HepG2 (cell line): Measurements from ENCODE around the gene LAMA1. TPM values are rescaled to one million over a fixed set of nuclear protein-coding genes. Genes with fewer than 3 reads are reported as not detected.

ENCODE experiments used
- ATAC-seq: fragments of 200-7000 bp; cut with Tn5 transposase; 3 replicates; pipeline ENCODE4 v1.9.1; 2020; ENCODE audit warnings: mild to moderate bottlenecking, moderate library complexity
- BruUV-seq: library from RNA; stranded (reverse); fragments of 400-500 nt; replicated peaks from 2 replicates; lab custom pipeline; 2021; lab: Mats Ljungman, UMichigan
- CTCF ChIA-PET: fragments of 300-600 bp; formaldehyde crosslinking; extraction: SDS; loops from one replicate; lab custom pipeline; 2021; ENCODE audit warnings: low total read pairs, inconsistent platforms, low intra/inter-chr PET ratio; lab: Yijun Ruan, JAX
- POLR2A ChIA-PET: fragments of 350-600 bp; sonication (Branson Sonifier 250); formaldehyde crosslinking; loops from one replicate; lab custom pipeline; 2020; ENCODE audit warnings: antibody characterized with exemption, inconsistent platforms; lab: Yijun Ruan, JAX
- DNase-seq: peaks from one replicate; pipeline ENCODE4 v3.0.0-alpha.2; 2015; ENCODE audit warnings: low spot score
- FAIRE-seq: peaks from 3 replicates; lab custom pipeline; 2011; peaks lifted over from hg19 to GRCh38; lab: Jason Lieb, UNC
- H2AFZ ChIP-seq: one replicate; pipeline ENCODE4 v1.6.1; 2011; ENCODE audit warnings: low read length, inconsistent platforms
- H3K27ac ChIP-seq: fragments of 300-600 bp; 3 replicates; pipeline ENCODE4 v1.8.0; 2011; ENCODE audit warnings: mixed run types, mild to moderate bottlenecking, mixed read lengths, low read length, inconsistent platforms; ENCODE audit not compliant: insufficient read depth; ENCODE audit errors: extremely low read length
- H3K27me3 ChIP-seq, 2 experiments: fragments of 200-600 bp in 1 of 2; 2 replicates in 1 of 2; 3 replicates in 1 of 2; pipeline versions ENCODE4 v1.6.0 to v1.8.0; 2011; ENCODE audit warnings: low read length in 2 of 2, mild to moderate bottlenecking in 2 of 2, moderate library complexity in 2 of 2, inconsistent platforms in 1 of 2; ENCODE audit not compliant: insufficient read depth in 2 of 2, control insufficient read depth in 1 of 2
- H3K36me3 ChIP-seq, 2 experiments: fragments of 200-600 bp in 1 of 2; replicated peaks in 1 of 2; 2 replicates in 1 of 2; 3 replicates in 1 of 2; pipeline versions ENCODE4 v1.5.1 to v1.8.0; 2011; ENCODE audit warnings: low read length in 2 of 2, inconsistent platforms in 1 of 2; ENCODE audit not compliant: insufficient read depth in 2 of 2, control insufficient read depth in 1 of 2
- H3K4me1 ChIP-seq: 2 replicates; pipeline ENCODE4 v1.5.1; 2012; ENCODE audit warnings: low read length, inconsistent platforms; ENCODE audit not compliant: insufficient read depth
- H3K4me2 ChIP-seq: 2 replicates; pipeline ENCODE4 v1.6.0; 2011; ENCODE audit warnings: low read depth, low read length, inconsistent platforms
- H3K4me3 ChIP-seq, 3 experiments: fragments of 200-600 bp in 1 of 3; sonication (generic), shearing (Covaris generic) in 1 of 3; replicated peaks in 1 of 3; 2 replicates each; pipeline ENCODE4 v1.5.1; 2011 to 2016; ENCODE audit warnings: low read length in 3 of 3, inconsistent platforms in 2 of 3, low read depth in 2 of 3, mild to moderate bottlenecking in 2 of 3, control low read depth in 1 of 3, mixed read lengths in 1 of 3; ENCODE audit not compliant: insufficient read depth in 1 of 3
- H3K79me2 ChIP-seq: one replicate; pipeline ENCODE4 v1.6.1; 2011; ENCODE audit warnings: low read length, inconsistent platforms; ENCODE audit not compliant: insufficient read depth
- H3K9ac ChIP-seq: 2 replicates; pipeline ENCODE4 v1.6.0; 2011; ENCODE audit warnings: mild to moderate bottlenecking, low read depth, low read length, inconsistent platforms; ENCODE audit not compliant: insufficient read depth
- H3K9me3 ChIP-seq: 2 replicates; pipeline ENCODE4 v1.5.1; 2012; ENCODE audit warnings: mild to moderate bottlenecking, low read length
- H4K20me1 ChIP-seq: 2 replicates; pipeline ENCODE4 v1.6.0; 2011; ENCODE audit warnings: inconsistent platforms, mild to moderate bottlenecking, low read length, moderate library complexity; ENCODE audit not compliant: insufficient read depth
- IRF1 ChIP-seq: sonication (generic); formaldehyde crosslinking; IDR thresholded peaks from 2 replicates; pipeline ENCODE4 v1.4.0; 2020; ENCODE audit warnings: low read depth, mild to moderate bottlenecking, missing genetic modification reagents
- MEIS1 ChIP-seq: sonication (generic); formaldehyde crosslinking; IDR thresholded peaks from 2 replicates; pipeline ENCODE4 v1.9.0; 2021; ENCODE audit warnings: mild to moderate bottlenecking, missing genetic modification reagents, moderate library complexity, borderline replicate concordance
- ZNF281 ChIP-seq: sonication (generic); formaldehyde crosslinking; IDR thresholded peaks from 2 replicates; pipeline ENCODE4 v1.4.0; 2020; ENCODE audit warnings: missing genetic modification reagents, borderline replicate concordance
- ZNF713 ChIP-seq: sonication (generic); formaldehyde crosslinking; IDR thresholded peaks from 2 replicates; pipeline ENCODE4 v1.4.0; 2020; ENCODE audit warnings: mild to moderate bottlenecking, missing genetic modification reagents
- WGBS: methylation state at CpG from one replicate; pipeline ENCODE4 v1.1.6; 2017; ENCODE audit warnings: low lambda C conversion rate; 5-methylcytosine and 5-hydroxymethylcytosine counted together
- in situ Hi-C: cut with HindIII; loops from 2 replicates; pipeline ENCODE4 v1.10.0; 2017; ENCODE audit warnings: low pct_unique_long_range_greater_than_20kb; ENCODE audit not compliant: extremely low pct_ligation_motif_present
- intact Hi-C: fragments of 100-400 bp; cut with micrococcal nuclease; formaldehyde crosslinking; loops from one replicate; pipeline ENCODE4 v1.10.0; 2022; ENCODE audit not compliant: unreplicated experiment
- polyA plus RNA-seq, 8 experiments: library from polyadenylated mRNA; depleted of rRNA in 3 of 8; stranded (reverse) in 7 of 8; unstranded in 1 of 8; fragments of >200 nt; fragmentation: Illumina TruSeq in 4 of 8; extraction: Trizol in 4 of 8; gene quantifications; 2 replicates each; pipeline versions ENCODE4 v1.2.1 to v1.2.3, GENCODE V29; 2011 to 2016; ENCODE audit warnings: low read depth in 4 of 8, missing spikeins in 1 of 8, mixed read lengths in 1 of 8; ENCODE audit not compliant: insufficient read depth in 1 of 8
- total RNA-seq, 5 experiments: library from RNA; depleted of rRNA; stranded (reverse); fragments of >200 nt; fragmentation: Illumina TruSeq; extraction: Trizol; gene quantifications; 2 replicates each; pipeline ENCODE4 v1.2.3, GENCODE V29; 2016; ENCODE audit warnings: low read depth in 1 of 5

LAMA1 gene
- total and polyA plus RNA-seq, 2 of the 13 experiments (the other 11 are each of a cell fraction or from before 2014, with no cell fraction given), result 0.05 to 0.44 TPM

GRCh38 chr18:6994771-6995430 is 122.7 kb downstream of the LAMA1 start (continued):
- TF ChIP-seq MEIS1 (CRISPR knock-in tag), result no peak
- TF ChIP-seq ZNF713, result no peak
- no peak for TF ChIP-seq ZNF281 (CRISPR knock-in tag)

- CTCF ChIA-PET, result no interaction called here
- FAIRE-seq, result no peak
These were observed 123.4 kb downstream of the LAMA1 start for GRCh38 chr18:6994056-6994770.

More at GRCh38 chr18:6994056-6994770, 123.4 kb downstream of the LAMA1 start:
- in situ Hi-C loops (loop anchor here (10.0 kb wide), 1 partner anchor 69 kb away; no protein-coding TSS in a partner anchor), intact Hi-C loops (no loop called here)
- Histone ChIP-seq H3K9me3 (no peaks in the 10 kb centered on the region), H3K27ac (no peak overlapping the region), H3K4me2 (no peak overlapping the region), H2AFZ (no peak overlapping the region), H3K4me3 (no peak overlapping the region), H3K27me3 (no peaks in the 10 kb centered on the region), H3K9ac (no peak overlapping the region), H4K20me1 (no peaks in the 10 kb centered on the region), H3K79me2 (no peaks in the 10 kb centered on the region), H3K36me3 (no peaks in the 10 kb centered on the region), H3K4me1 (no peaks in the 10 kb centered on the region; the same call in 1 of the 2 replicates)
- no peak for TF ChIP-seq IRF1 (CRISPR knock-in tag)
- TF ChIP-seq ZNF713, result no peak
- BruUV-seq, result no TSS peak
- WGBS, result 46% methylated on average over 7 of the region's 7 CpGs
- POLR2A ChIA-PET, result no interaction called here
- no peak for DNase-seq
- ATAC-seq, result no peak
